Measurements from ENCODE around the gene MAPK10. TPM values are rescaled to one million over a fixed set of nuclear protein-coding genes. Genes with fewer than 3 reads are reported as not detected.
"Not testable (repeated sequence)": the region's sequence is repeated elsewhere in the genome, so short reads cannot be mapped to it uniquely, and the experiment has no call there.

MAPK10 gene
- total RNA-seq, 1 donor from 2014 or later: 19.2 TPM

GRCh38 chr4:86092684-86093083 is 267.2 kb downstream of the MAPK10 start:
- DNase-seq (ENCODE audit: extremely low spot score, unreplicated experiment): no peak
- no peaks in the 10 kb centered on the region for H3K9me3 Mint-ChIP-seq (ENCODE audit: unreplicated experiment)
- no peaks in the 10 kb centered on the region for H3K27me3 Mint-ChIP-seq (ENCODE audit: unreplicated experiment)
- H3K4me1 Mint-ChIP-seq (ENCODE audit: unreplicated experiment): peaks cover 1% of the 10 kb centered on the region
- H3K4me3 Mint-ChIP-seq (ENCODE audit: unreplicated experiment): no peak overlapping the region
- no peak for TF ChIP-seq CTCF (IDR thresholded peaks at IDR 0.05)
- no peak overlapping the region for H3K27ac Mint-ChIP-seq (ENCODE audit: unreplicated experiment)
- no peaks in the 10 kb centered on the region for H3K36me3 Mint-ChIP-seq (ENCODE audit: unreplicated experiment)

GRCh38 chr4:86091201-86091600 is 268.7 kb downstream of the MAPK10 start:
- peaks cover 1% of the 10 kb centered on the region for H3K4me1 Mint-ChIP-seq (ENCODE audit: unreplicated experiment)
- H3K27me3 Mint-ChIP-seq (ENCODE audit: unreplicated experiment): no peaks in the 10 kb centered on the region

GRCh38 chr4:86089781-86090323 is 270.0 kb downstream of the MAPK10 start:
- TF ChIP-seq CTCF (IDR thresholded peaks at IDR 0.05): no peak
- no peaks in the 10 kb centered on the region for H3K27me3 Mint-ChIP-seq (ENCODE audit: unreplicated experiment)

More at GRCh38 chr4:86091201-86091600, 268.7 kb downstream of the MAPK10 start:
- no peaks in the 10 kb centered on the region for H3K36me3 Mint-ChIP-seq (ENCODE audit: unreplicated experiment)
- DNase-seq (ENCODE audit: extremely low spot score, unreplicated experiment): no peak
- no peaks in the 10 kb centered on the region for H3K9me3 Mint-ChIP-seq (ENCODE audit: unreplicated experiment)
- no peak overlapping the region for H3K27ac Mint-ChIP-seq (ENCODE audit: unreplicated experiment)
- no peak overlapping the region for H3K4me3 Mint-ChIP-seq (ENCODE audit: unreplicated experiment)
- no peak for TF ChIP-seq CTCF (IDR thresholded peaks at IDR 0.05)

GRCh38 chr4:86089053-86089452 is 270.8 kb downstream of the MAPK10 start:
- no peak overlapping the region for H3K4me3 Mint-ChIP-seq (ENCODE audit: unreplicated experiment)

More at GRCh38 chr4:86089781-86090323, 270.0 kb downstream of the MAPK10 start:
- H3K27ac Mint-ChIP-seq (ENCODE audit: unreplicated experiment): no peak overlapping the region
- no peaks in the 10 kb centered on the region for H3K9me3 Mint-ChIP-seq (ENCODE audit: unreplicated experiment)
- no peak for DNase-seq (ENCODE audit: extremely low spot score, unreplicated experiment)
- no peaks in the 10 kb centered on the region for H3K36me3 Mint-ChIP-seq (ENCODE audit: unreplicated experiment)
- no peak overlapping the region for H3K4me3 Mint-ChIP-seq (ENCODE audit: unreplicated experiment)
- peaks cover 1% of the 10 kb centered on the region for H3K4me1 Mint-ChIP-seq (ENCODE audit: unreplicated experiment)

GRCh38 chr4:86075796-86076195 is 284.1 kb downstream of the MAPK10 start:
- not testable (repeated sequence) for H3K27ac Mint-ChIP-seq (ENCODE audit: unreplicated experiment)

More at GRCh38 chr4:86089053-86089452, 270.8 kb downstream of the MAPK10 start:
- no peak for TF ChIP-seq CTCF (IDR thresholded peaks at IDR 0.05)
- no peaks in the 10 kb centered on the region for H3K27me3 Mint-ChIP-seq (ENCODE audit: unreplicated experiment)
- H3K4me1 Mint-ChIP-seq (ENCODE audit: unreplicated experiment): peaks cover 1% of the 10 kb centered on the region
- no peak overlapping the region for H3K27ac Mint-ChIP-seq (ENCODE audit: unreplicated experiment)
- no peaks in the 10 kb centered on the region for H3K9me3 Mint-ChIP-seq (ENCODE audit: unreplicated experiment)
- no peaks in the 10 kb centered on the region for H3K36me3 Mint-ChIP-seq (ENCODE audit: unreplicated experiment)
- DNase-seq (ENCODE audit: extremely low spot score, unreplicated experiment): no peak

More at GRCh38 chr4:86075796-86076195, 284.1 kb downstream of the MAPK10 start:
- H3K36me3 Mint-ChIP-seq (ENCODE audit: unreplicated experiment); H3K27me3 Mint-ChIP-seq (ENCODE audit: unreplicated experiment); H3K9me3 Mint-ChIP-seq (ENCODE audit: unreplicated experiment); H3K4me3 Mint-ChIP-seq (ENCODE audit: unreplicated experiment); DNase-seq (ENCODE audit: extremely low spot score, unreplicated experiment); H3K4me1 Mint-ChIP-seq (ENCODE audit: unreplicated experiment): not testable (repeated sequence)

Measured in osteocyte (in vitro differentiated cells).